Kidney epithelial cell (primary cell): ENCODE measurements around the gene AKAP9. TPM values are rescaled to one million over a fixed set of nuclear protein-coding genes. Genes with fewer than 3 reads are reported as not detected.

Source experiments
- DNase-seq: peaks from one replicate; pipeline ENCODE4 v3.0.0-alpha.2; 2010; ENCODE audit warnings: low read depth
- H3K27me3 ChIP-seq: 2 replicates; pipeline ENCODE4 v1.6.0; 2011; ENCODE audit warnings: low read length; ENCODE audit not compliant: control insufficient read depth, insufficient read depth
- H3K36me3 ChIP-seq: 2 replicates; pipeline ENCODE4 v1.5.1; 2011; ENCODE audit warnings: low read length; ENCODE audit not compliant: control insufficient read depth, insufficient read depth
- H3K4me3 ChIP-seq: 2 replicates; pipeline ENCODE4 v1.5.1; 2011; ENCODE audit warnings: low read depth, mild to moderate bottlenecking, control low read depth, low read length
- CTCF ChIP-seq: IDR thresholded peaks from 2 replicates; pipeline ENCODE4 v1.5.1; 2011; ENCODE audit warnings: mild to moderate bottlenecking, moderate library complexity, low read length, control low read depth, inconsistent platforms; ENCODE audit not compliant: insufficient read depth, poor library complexity, severe bottlenecking
- total RNA-seq: library from RNA; depleted of rRNA; stranded (reverse); fragments of >200 nt; gene quantifications from 2 replicates; pipeline ENCODE4 v1.2.3, GENCODE V29; 2015

The AKAP9 gene
- total RNA-seq, 1 donor from 2014 or later = 36.2 TPM

- no peaks in the 10 kb centered on the region for H3K27me3 ChIP-seq
- H3K36me3 ChIP-seq = peaks cover 2% of the 10 kb centered on the region
- no peak for TF ChIP-seq CTCF
- H3K4me3 ChIP-seq = no peak overlapping the region
- no peak for DNase-seq
Observed at GRCh38 chr7:92119213-92119759, 178.6 kb downstream of the AKAP9 start.

- Histone ChIP-seq H3K27me3 (no peaks in the 10 kb centered on the region), H3K4me3 (no peak overlapping the region), H3K36me3 (peaks cover 2% of the 10 kb centered on the region)
- no peak for DNase-seq
- no peak for TF ChIP-seq CTCF
Observed at GRCh38 chr7:92121681-92122080, 181.0 kb downstream of the AKAP9 start.

- Histone ChIP-seq H3K36me3 (no peaks in the 10 kb centered on the region), H3K4me3 (no peak overlapping the region), H3K27me3 (no peaks in the 10 kb centered on the region)
- DNase-seq = no peak
- TF ChIP-seq CTCF = no peak
Observed at GRCh38 chr7:92131093-92131492, 190.4 kb downstream of the AKAP9 start.

- TF ChIP-seq CTCF = no peak
- Histone ChIP-seq H3K36me3 (no peaks in the 10 kb centered on the region), H3K27me3 (no peaks in the 10 kb centered on the region), H3K4me3 (no peak overlapping the region)
- DNase-seq = no peak
Observed at GRCh38 chr7:92131764-92132330, 191.2 kb downstream of the AKAP9 start.

GRCh38 chr7:92133133-92133736, 192.6 kb downstream of the AKAP9 start:
- no peak for DNase-seq

More at GRCh38 chr7:92133133-92133736, 192.6 kb downstream of the AKAP9 start:
- no peaks in the 10 kb centered on the region for H3K27me3 ChIP-seq
- H3K4me3 ChIP-seq = peak overlapping the region; percentile 98
- TF ChIP-seq CTCF = no peak
- H3K36me3 ChIP-seq = no peaks in the 10 kb centered on the region
